K562 (cell line): ENCODE data around the gene CAMKV. TPM values are rescaled to one million over a fixed set of nuclear protein-coding genes. Genes with fewer than 3 reads are reported as not detected.

Experiments
- ARNT ChIP-seq, 2 experiments: fragments of 450-650 bp; IDR thresholded peaks; 2 replicates each; pipeline ENCODE4 v1.6.1; 2016; ENCODE audit warnings: mild to moderate bottlenecking in 1 of 2
- CBX1 ChIP-seq: sonication (generic); IDR thresholded peaks from 2 replicates; pipeline ENCODE4 v1.6.1; 2016; ENCODE audit warnings: antibody characterized with exemption, low read depth, mild to moderate bottlenecking
- GABPA ChIP-seq: fragments of 200-800 bp; sonication (Bioruptor generic); conservative IDR thresholded peaks from 2 replicates; pipeline ENCODE4 v1.6.1; 2016; ENCODE audit warnings: low read depth, missing genetic modification characterization, missing compliant biosample characterization
- NR3C1 ChIP-seq: sonication (generic); formaldehyde crosslinking; IDR thresholded peaks from 2 replicates; pipeline ENCODE4 v1.8.1; 2022; ENCODE audit warnings: missing genetic modification reagents
- RBM14 ChIP-seq: fragments of 200-400 bp; formaldehyde crosslinking; IDR thresholded peaks from 2 replicates; pipeline ENCODE4 v1.6.1; 2018; ENCODE audit warnings: low read depth, mild to moderate bottlenecking, low read length, moderate library complexity, borderline replicate concordance; ENCODE audit not compliant: insufficient read depth
- RNF2 ChIP-seq: sonication (generic); IDR thresholded peaks from 2 replicates; pipeline ENCODE4 v1.6.1; 2016
- XRCC3 ChIP-seq: fragments of 450-650 bp; IDR thresholded peaks from 2 replicates; pipeline ENCODE4 v1.6.1; 2017; ENCODE audit warnings: mild to moderate bottlenecking, moderate library complexity
- ZC3H8 ChIP-seq: fragments of 450-650 bp; IDR thresholded peaks from 2 replicates; pipeline ENCODE4 v1.6.1; 2017
- ZNF57 ChIP-seq: fragments of 450-650 bp; formaldehyde crosslinking; IDR thresholded peaks from 2 replicates; pipeline ENCODE4 v1.4.0; 2020; ENCODE audit warnings: mild to moderate bottlenecking, moderate library complexity
- ZNF589 ChIP-seq: fragments of 200-800 bp; sonication (Bioruptor generic); IDR thresholded peaks from 2 replicates; pipeline ENCODE4 v1.6.1; 2016; ENCODE audit warnings: low read depth, missing genetic modification characterization, missing compliant biosample characterization
- ZNF717 ChIP-seq: fragments of 250-450 bp; sonication (Bioruptor Pico); IDR thresholded peaks from 2 replicates; pipeline ENCODE4 v1.5.0; 2021
- polyA plus RNA-seq, 8 experiments: library from polyadenylated mRNA; depleted of rRNA in 4 of 8; stranded (reverse) in 5 of 8; unstranded in 3 of 8; fragments of >200 nt; fragmentation: Nextera tagmentation in 2 of 8; fragmentation: Illumina TruSeq in 1 of 8; extraction: Ambion mirVana in 2 of 8; extraction: Trizol in 1 of 8; gene quantifications; 2 replicates each; pipeline versions ENCODE4 v1.2.1 to v1.2.3, GENCODE V29; 2011 to 2014; ENCODE audit warnings: inconsistent platforms in 1 of 8, missing spikeins in 1 of 8
- total RNA-seq, 7 experiments: library from RNA; depleted of rRNA in 6 of 7; stranded (reverse); fragments of >200 nt in 6 of 7; fragmentation: Illumina TruSeq in 2 of 7; extraction: Trizol in 2 of 7; gene quantifications; 2 replicates each; pipeline versions ENCODE4 v1.2.1 to v1.2.3, GENCODE V29; 2011 to 2021; ENCODE audit warnings: low replicate concordance in 1 of 7
- TF ChIP-seq, protein P1 (sequence below): fragments of 450-650 bp; IDR thresholded peaks from 2 replicates; pipeline ENCODE4 v1.6.1; 2018; ENCODE audit warnings: mild to moderate bottlenecking, low read depth; ENCODE audit not compliant: partially characterized antibody
- TF ChIP-seq, protein P2 (sequence below): fragments of 450-650 bp; formaldehyde crosslinking; IDR thresholded peaks from 2 replicates; pipeline ENCODE4 v1.4.0; 2020; ENCODE audit warnings: mild to moderate bottlenecking, mixed read lengths
- TF ChIP-seq, protein P3 (sequence below): fragments of 450-650 bp; IDR thresholded peaks from 2 replicates; pipeline ENCODE4 v1.6.1; 2017; ENCODE audit warnings: antibody characterized with exemption
- TF ChIP-seq, protein P4 (sequence below), 2 experiments: fragments of 450-650 bp; conservative IDR thresholded peaks; 2 replicates each; pipeline ENCODE4 v1.6.1; 2017; ENCODE audit warnings: mild to moderate bottlenecking in 2 of 2, moderate library complexity in 2 of 2
- TF ChIP-seq, protein P5 (sequence below): conservative IDR thresholded peaks from 2 replicates; pipeline ENCODE4 v1.6.1; 2011; ENCODE audit warnings: low read depth, mild to moderate bottlenecking, low read length; ENCODE audit not compliant: control insufficient read depth

The CAMKV gene
- total and polyA plus RNA-seq, 9 of the 15 experiments (the other 6 are each of a cell fraction or from before 2014, with no cell fraction given), result 0.08 to 2.7 (median 0.79) TPM

DNA sequence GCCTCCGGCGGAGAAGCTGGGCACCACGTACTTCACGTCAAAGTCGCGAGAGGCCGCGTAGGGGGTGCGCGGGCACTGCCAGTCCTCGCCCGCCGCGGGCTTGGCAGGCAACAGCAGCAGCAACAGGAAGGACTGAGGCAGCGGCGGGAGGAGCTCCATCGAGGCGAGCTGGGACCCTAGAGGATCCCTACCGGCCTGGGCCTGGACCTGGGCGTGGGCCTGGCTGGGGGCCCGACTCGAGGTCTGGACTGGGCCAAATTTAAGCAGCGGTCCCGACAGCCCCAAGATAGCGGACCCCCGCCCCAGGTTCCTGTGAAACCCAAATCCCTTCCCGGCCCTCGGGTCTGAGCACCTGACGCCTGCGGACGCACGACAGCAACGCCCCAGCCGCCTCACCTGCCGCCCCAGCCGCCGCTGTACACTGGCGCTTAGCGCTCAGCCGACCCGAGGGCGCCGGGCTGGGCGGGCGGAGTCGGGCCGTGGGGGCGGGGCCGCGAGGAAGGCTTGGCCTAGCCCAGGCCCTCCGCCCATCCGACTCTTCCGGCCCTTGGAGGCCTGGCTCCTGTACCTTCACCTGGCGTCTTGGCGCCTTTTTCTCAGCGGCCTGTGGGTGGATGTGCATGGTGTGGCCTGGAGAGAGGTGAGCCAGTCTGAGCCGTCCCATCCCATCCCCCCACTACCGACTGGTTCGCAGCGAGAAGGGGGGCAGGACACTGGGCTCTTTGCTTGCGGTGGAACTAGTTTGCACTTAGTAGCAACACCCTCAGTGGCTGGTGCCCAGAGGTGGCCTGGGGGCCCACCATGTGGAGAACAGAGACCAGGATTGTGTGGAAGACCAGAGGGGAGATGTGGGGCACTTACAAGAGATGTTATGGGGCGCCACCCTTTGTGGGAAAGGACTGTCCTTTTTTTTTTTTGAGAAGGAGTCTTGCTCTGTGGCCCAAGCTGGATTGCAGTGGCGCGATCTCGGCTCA is 34.0 kb upstream of the CAMKV start, which contains the start of gene MST1R (continued):
- TF ChIP-seq, protein P1, sequence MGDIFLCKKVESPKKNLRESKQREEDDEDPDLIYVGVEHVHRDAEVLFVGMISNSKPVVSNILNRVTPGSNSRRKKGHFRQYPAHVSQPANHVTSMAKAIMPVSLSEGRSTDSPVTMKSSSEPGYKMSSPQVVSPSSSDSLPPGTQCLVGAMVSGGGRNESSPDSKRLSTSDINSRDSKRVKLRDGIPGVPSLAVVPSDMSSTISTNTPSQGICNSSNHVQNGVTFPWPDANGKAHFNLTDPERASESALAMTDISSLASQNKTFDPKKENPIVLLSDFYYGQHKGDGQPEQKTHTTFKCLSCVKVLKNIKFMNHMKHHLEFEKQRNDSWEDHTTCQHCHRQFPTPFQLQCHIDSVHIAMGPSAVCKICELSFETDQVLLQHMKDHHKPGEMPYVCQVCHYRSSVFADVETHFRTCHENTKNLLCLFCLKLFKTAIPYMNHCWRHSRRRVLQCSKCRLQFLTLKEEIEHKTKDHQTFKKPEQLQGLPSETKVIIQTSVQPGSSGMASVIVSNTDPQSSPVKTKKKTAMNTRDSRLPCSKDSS, result no peak
- TF ChIP-seq ZNF589 (no peak), ARNT (IDR thresholded peaks at IDR 0.05) (no peak), RBM14 (no peak), RNF2 (0 out of 2 replicates have a peak, but pooled peaks have one; percentile 42), XRCC3 (no peak), GABPA (tag) (no peak), ZNF717 (no peak), ZNF57 (no peak), CBX1 (peak; percentile 54; the same call in 1 of the 2 replicates), ZC3H8 (no peak), NR3C1 (no peak)
- TF ChIP-seq, protein P2, sequence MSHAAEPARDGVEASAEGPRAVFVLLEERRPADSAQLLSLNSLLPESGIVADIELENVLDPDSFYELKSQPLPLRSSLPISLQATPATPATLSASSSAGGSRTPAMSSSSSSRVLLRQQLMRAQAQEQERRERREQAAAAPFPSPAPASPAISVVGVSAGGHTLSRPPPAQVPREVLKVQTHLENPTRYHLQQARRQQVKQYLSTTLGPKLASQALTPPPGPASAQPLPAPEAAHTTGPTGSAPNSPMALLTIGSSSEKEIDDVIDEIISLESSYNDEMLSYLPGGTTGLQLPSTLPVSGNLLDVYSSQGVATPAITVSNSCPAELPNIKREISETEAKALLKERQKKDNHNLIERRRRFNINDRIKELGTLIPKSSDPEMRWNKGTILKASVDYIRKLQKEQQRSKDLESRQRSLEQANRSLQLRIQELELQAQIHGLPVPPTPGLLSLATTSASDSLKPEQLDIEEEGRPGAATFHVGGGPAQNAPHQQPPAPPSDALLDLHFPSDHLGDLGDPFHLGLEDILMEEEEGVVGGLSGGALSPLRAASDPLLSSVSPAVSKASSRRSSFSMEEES, result no peak
- TF ChIP-seq, protein P3, sequence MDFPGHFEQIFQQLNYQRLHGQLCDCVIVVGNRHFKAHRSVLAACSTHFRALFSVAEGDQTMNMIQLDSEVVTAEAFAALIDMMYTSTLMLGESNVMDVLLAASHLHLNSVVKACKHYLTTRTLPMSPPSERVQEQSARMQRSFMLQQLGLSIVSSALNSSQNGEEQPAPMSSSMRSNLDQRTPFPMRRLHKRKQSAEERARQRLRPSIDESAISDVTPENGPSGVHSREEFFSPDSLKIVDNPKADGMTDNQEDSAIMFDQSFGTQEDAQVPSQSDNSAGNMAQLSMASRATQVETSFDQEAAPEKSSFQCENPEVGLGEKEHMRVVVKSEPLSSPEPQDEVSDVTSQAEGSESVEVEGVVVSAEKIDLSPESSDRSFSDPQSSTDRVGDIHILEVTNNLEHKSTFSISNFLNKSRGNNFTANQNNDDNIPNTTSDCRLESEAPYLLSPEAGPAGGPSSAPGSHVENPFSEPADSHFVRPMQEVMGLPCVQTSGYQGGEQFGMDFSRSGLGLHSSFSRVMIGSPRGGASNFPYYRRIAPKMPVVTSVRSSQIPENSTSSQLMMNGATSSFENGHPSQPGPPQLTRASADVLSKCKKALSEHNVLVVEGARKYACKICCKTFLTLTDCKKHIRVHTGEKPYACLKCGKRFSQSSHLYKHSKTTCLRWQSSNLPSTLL, result no peak
- TF ChIP-seq, protein P4, sequence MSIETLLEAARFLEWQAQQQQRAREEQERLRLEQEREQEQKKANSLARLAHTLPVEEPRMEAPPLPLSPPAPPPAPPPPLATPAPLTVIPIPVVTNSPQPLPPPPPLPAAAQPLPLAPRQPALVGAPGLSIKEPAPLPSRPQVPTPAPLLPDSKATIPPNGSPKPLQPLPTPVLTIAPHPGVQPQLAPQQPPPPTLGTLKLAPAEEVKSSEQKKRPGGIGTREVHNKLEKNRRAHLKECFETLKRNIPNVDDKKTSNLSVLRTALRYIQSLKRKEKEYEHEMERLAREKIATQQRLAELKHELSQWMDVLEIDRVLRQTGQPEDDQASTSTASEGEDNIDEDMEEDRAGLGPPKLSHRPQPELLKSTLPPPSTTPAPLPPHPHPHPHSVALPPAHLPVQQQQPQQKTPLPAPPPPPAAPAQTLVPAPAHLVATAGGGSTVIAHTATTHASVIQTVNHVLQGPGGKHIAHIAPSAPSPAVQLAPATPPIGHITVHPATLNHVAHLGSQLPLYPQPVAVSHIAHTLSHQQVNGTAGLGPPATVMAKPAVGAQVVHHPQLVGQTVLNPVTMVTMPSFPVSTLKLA (conservative IDR thresholded peaks at IDR 0.05), result peak in 1 of 2 experiments; percentile 48; a peak in 2 of 4 replicates
- TF ChIP-seq, protein P5, sequence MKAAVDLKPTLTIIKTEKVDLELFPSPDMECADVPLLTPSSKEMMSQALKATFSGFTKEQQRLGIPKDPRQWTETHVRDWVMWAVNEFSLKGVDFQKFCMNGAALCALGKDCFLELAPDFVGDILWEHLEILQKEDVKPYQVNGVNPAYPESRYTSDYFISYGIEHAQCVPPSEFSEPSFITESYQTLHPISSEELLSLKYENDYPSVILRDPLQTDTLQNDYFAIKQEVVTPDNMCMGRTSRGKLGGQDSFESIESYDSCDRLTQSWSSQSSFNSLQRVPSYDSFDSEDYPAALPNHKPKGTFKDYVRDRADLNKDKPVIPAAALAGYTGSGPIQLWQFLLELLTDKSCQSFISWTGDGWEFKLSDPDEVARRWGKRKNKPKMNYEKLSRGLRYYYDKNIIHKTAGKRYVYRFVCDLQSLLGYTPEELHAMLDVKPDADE, result no peak
